ENCODE results near the gene SLC35F1. TPM values are rescaled to one million over a fixed set of nuclear protein-coding genes. Genes with fewer than 3 reads are reported as not detected.

The SLC35F1 gene
- total RNA-seq, 6 donors from 2014 or later, result 0.11 to 0.15 (median 0.13) TPM; not detected in 3

- Histone ChIP-seq H3K4me1 (no peaks in the 10 kb centered on the region), H3K27me3 (no peaks in the 10 kb centered on the region), H3K4me3 (no peak overlapping the region), H3K9me3 (no peaks in the 10 kb centered on the region), H3K36me3 (no peaks in the 10 kb centered on the region), H3K27ac (no peak overlapping the region)
- DNase-seq, result no peak
- ATAC-seq (ENCODE audit: low FRiP score in 2 of 2), result no peak
- TF ChIP-seq POLR2A (IDR thresholded peaks at IDR 0.05) (no peak), POLR2AphosphoS5 (IDR thresholded peaks at IDR 0.05) (no peak), CTCF (IDR thresholded peaks at IDR 0.05) (no peak), EP300 (IDR thresholded peaks at IDR 0.05) (no peak)
Observed at GRCh38 chr6:118356686-118357085, 449.6 kb downstream of the SLC35F1 start.

Other genes starting within 250 kb of the SLC35F1 start
- gene NUS1, start 231.8 kb upstream of the SLC35F1 start, total RNA-seq, result 10 to 100 TPM in 4 of 6 donors, 1 to 10 TPM in 2; 8.2 to 37.5 (median 30.0) TPM

Data from upper lobe of left lung (tissue), 6 donors.